Measurements from ENCODE around the gene B3GALT6. TPM values are rescaled to one million over a fixed set of nuclear protein-coding genes. Genes with fewer than 3 reads are reported as not detected.

Gene B3GALT6
- total RNA-seq, 1 donor from 2014 or later: 15.8 TPM

DNA sequence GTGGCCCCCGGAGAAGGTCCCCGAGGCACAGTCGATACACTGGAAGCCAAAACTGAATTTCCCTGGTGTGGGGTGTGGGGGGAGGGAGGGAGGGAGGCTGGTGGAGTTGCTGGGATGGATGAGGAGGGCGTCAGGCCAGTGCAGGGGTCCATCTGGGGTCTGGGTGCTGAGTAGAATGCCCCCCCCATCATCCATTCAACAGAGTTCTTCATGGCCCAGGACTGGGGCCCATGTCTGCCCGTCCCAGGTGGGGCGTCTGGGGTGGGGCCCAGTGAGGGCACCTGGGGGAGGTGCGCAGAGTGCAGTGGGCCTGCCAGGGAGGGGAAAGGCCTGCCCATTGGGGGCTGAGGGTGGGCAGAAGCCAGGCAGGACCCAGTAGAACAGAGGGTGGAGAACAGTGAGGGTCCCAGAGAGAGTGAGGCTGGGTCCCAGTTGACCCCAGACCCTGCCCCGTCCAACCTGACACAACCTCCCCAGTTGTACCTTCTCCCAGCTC is 27.6 kb upstream of the B3GALT6 start:
- Histone ChIP-seq H3K36me3 (no peaks in the 10 kb centered on the region), H3K4me3 (no peak overlapping the region), H3K27ac (no peak overlapping the region), H3F3A (ENCODE audit: low read depth) (peaks cover 7% of the 10 kb centered on the region), H3K27me3 (peaks cover 77% of the 10 kb centered on the region), H4K20me1 (ENCODE audit: low read depth) (no peaks in the 10 kb centered on the region), H3K79me2 (ENCODE audit: low read depth) (no peaks in the 10 kb centered on the region), H2AFZ (replicated peaks) (no peak overlapping the region), H3K4me2 (no peak overlapping the region), H3K9ac (no peak overlapping the region), H3K9me3 (ENCODE audit: low read depth) (no peaks in the 10 kb centered on the region), H3K4me1 (peaks cover 3% of the 10 kb centered on the region)
- Mint-ChIP-seq H3K4me1 (peaks cover 6% of the 10 kb centered on the region), H3K27me3 (ENCODE audit: insufficient read depth, low read depth) (peaks cover 9% of the 10 kb centered on the region), H3K27ac (no peak overlapping the region), H3K4me3 (no peak overlapping the region), H3K9me3 (no peaks in the 10 kb centered on the region), H3K36me3 (no peaks in the 10 kb centered on the region)
- TF ChIP-seq EZH2phosphoT487 (IDR thresholded peaks at IDR 0.05): no peak
- TF ChIP-seq, protein P1, sequence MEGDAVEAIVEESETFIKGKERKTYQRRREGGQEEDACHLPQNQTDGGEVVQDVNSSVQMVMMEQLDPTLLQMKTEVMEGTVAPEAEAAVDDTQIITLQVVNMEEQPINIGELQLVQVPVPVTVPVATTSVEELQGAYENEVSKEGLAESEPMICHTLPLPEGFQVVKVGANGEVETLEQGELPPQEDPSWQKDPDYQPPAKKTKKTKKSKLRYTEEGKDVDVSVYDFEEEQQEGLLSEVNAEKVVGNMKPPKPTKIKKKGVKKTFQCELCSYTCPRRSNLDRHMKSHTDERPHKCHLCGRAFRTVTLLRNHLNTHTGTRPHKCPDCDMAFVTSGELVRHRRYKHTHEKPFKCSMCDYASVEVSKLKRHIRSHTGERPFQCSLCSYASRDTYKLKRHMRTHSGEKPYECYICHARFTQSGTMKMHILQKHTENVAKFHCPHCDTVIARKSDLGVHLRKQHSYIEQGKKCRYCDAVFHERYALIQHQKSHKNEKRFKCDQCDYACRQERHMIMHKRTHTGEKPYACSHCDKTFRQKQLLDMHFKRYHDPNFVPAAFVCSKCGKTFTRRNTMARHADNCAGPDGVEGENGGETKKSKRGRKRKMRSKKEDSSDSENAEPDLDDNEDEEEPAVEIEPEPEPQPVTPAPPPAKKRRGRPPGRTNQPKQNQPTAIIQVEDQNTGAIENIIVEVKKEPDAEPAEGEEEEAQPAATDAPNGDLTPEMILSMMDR (IDR thresholded peaks at IDR 0.05): no peak
- no peak for TF ChIP-seq EZH2 (IDR thresholded peaks at IDR 0.05)
- DNase-seq (ENCODE audit: low spot score): no peak

- no peak overlapping the region for H3K4me3 Mint-ChIP-seq
- Histone ChIP-seq H3K79me2 (ENCODE audit: low read depth) (no peaks in the 10 kb centered on the region), H3K9ac (no peak overlapping the region), H2AFZ (replicated peaks) (no peak overlapping the region), H3K4me1 (peaks cover 3% of the 10 kb centered on the region), H3K9me3 (ENCODE audit: low read depth) (no peaks in the 10 kb centered on the region), H3K36me3 (no peaks in the 10 kb centered on the region), H3K4me2 (no peak overlapping the region), H3K27me3 (peaks cover 70% of the 10 kb centered on the region), H3K4me3 (no peak overlapping the region), H3K27ac (no peak overlapping the region), H4K20me1 (ENCODE audit: low read depth) (no peaks in the 10 kb centered on the region), H3F3A (ENCODE audit: low read depth) (peaks cover 6% of the 10 kb centered on the region)
- TF ChIP-seq, protein P1 (IDR thresholded peaks at IDR 0.05): no peak
- TF ChIP-seq EZH2 (IDR thresholded peaks at IDR 0.05): no peak
- TF ChIP-seq EZH2phosphoT487 (IDR thresholded peaks at IDR 0.05): no peak
- no peak overlapping the region for H3K27ac Mint-ChIP-seq
- peaks cover 3% of the 10 kb centered on the region for H3K4me1 Mint-ChIP-seq
- DNase-seq (ENCODE audit: low spot score): no peak
- H3K9me3 Mint-ChIP-seq: no peaks in the 10 kb centered on the region
- no peaks in the 10 kb centered on the region for H3K36me3 Mint-ChIP-seq
- peaks cover 9% of the 10 kb centered on the region for H3K27me3 Mint-ChIP-seq (ENCODE audit: insufficient read depth, low read depth)
These were observed 26.9 kb upstream of the B3GALT6 start for GRCh38 chr1:1204998-1205768.

- Histone ChIP-seq H3K27me3 (peaks cover 64% of the 10 kb centered on the region), H3K27ac (no peak overlapping the region), H3K9me3 (ENCODE audit: low read depth) (no peaks in the 10 kb centered on the region), H3K9ac (no peak overlapping the region), H3K4me1 (no peaks in the 10 kb centered on the region), H3K4me2 (peak overlapping the region; percentile 86), H3K4me3 (peak overlapping the region; percentile 35), H2AFZ (replicated peaks) (no peak overlapping the region), H3K36me3 (no peaks in the 10 kb centered on the region), H3K79me2 (ENCODE audit: low read depth) (no peaks in the 10 kb centered on the region), H3F3A (ENCODE audit: low read depth) (no peaks in the 10 kb centered on the region), H4K20me1 (ENCODE audit: low read depth) (no peaks in the 10 kb centered on the region)
- H3K4me1 Mint-ChIP-seq: no peaks in the 10 kb centered on the region
- H3K4me3 Mint-ChIP-seq: no peak overlapping the region
- DNase-seq (ENCODE audit: low spot score): no peak
- H3K27ac Mint-ChIP-seq: no peak overlapping the region
- TF ChIP-seq EZH2 (IDR thresholded peaks at IDR 0.05) (no peak), EZH2phosphoT487 (IDR thresholded peaks at IDR 0.05) (no peak)
- TF ChIP-seq, protein P1 (IDR thresholded peaks at IDR 0.05): no peak
- H3K27me3 Mint-ChIP-seq (ENCODE audit: insufficient read depth, low read depth): peaks cover 6% of the 10 kb centered on the region
- H3K36me3 Mint-ChIP-seq: no peaks in the 10 kb centered on the region
- no peaks in the 10 kb centered on the region for H3K9me3 Mint-ChIP-seq
These were observed 26.2 kb upstream of the B3GALT6 start for GRCh38 chr1:1205769-1206375.
